ENCODE results near the gene BRD2. TPM values are rescaled to one million over a fixed set of nuclear protein-coding genes. Genes with fewer than 3 reads are reported as not detected.

The BRD2 gene
- total RNA-seq, 8 experiments from 2014 or later: 124 to 401 (median 193) TPM

DNA sequence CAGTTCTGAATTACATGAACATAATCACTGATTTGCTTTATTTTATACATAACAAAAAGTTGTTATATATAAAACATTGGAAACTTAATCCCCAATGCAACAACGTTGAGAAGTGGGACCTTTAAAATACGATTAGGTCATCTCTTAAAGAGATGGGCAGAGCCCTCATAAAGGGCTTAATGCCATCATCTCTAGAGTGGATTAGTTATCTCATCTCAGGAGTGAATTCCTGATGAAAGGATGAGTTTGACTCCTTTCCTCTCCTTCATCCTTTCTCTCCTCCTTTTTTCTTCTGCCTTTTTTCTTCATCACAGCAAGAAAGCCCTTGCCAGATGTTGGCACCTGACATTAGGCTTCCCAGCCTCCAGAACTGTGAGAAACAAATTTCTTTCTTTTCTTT lies 27.1 kb downstream of the BRD2 start:
- in situ Hi-C loops (cut with MboI; ENCODE audit: low pct_unique_long_range_greater_than_20kb in 2 of 9, low sequenced_read_pairs in 9 of 9, unreplicated experiment in 9 of 9): loop anchor here in 4 of 9 experiments (25.0 kb wide), 1 partner anchor 108 kb away; no protein-coding TSS in a partner anchor
- Histone ChIP-seq H3K27ac (no peak overlapping the region), H3K4me3 (no peak overlapping the region), H3K4me1 (replicated peaks in 1 of 2) (no peaks in the 10 kb centered on the region)
- ATAC-seq (replicated peaks in 6 of 8): no peak
- 0 to 44% (median 17%) methylated on average over 2 of the region's 2 CpGs; no CpG with 5 or more reads in 1 of the 10 experiments for WGBS, 10 experiments

- Histone ChIP-seq H3K4me1 (replicated peaks in 1 of 2) (no peaks in the 10 kb centered on the region), H3K4me3 (no peak overlapping the region), H3K27ac (no peak overlapping the region)
- 8 to 61% (median 44%) methylated on average over 2 to 8 of the region's 8 CpGs; no CpG with 5 or more reads in 2 of the 10 experiments for WGBS, 10 experiments
- ATAC-seq (replicated peaks in 6 of 8): no peak
- in situ Hi-C loops (cut with MboI; ENCODE audit: low pct_unique_long_range_greater_than_20kb in 2 of 9, low sequenced_read_pairs in 9 of 9, unreplicated experiment in 9 of 9): loop anchor here in 5 of 9 experiments (25.0 kb wide), 2 partner anchors 137 to 237 kb away; no protein-coding TSS in a partner anchor
Observed at GRCh38 chr6:33000055-33000454, 31.7 kb downstream of the BRD2 start.

GRCh38 chr6:33001685-33002084 lies 33.3 kb downstream of the BRD2 start:
- in situ Hi-C loops (cut with MboI; ENCODE audit: low pct_unique_long_range_greater_than_20kb in 2 of 9, low sequenced_read_pairs in 9 of 9, unreplicated experiment in 9 of 9): loop anchor here in 5 of 9 experiments (25.0 kb wide), 2 partner anchors 136 to 236 kb away; no protein-coding TSS in a partner anchor
- Histone ChIP-seq H3K4me1 (replicated peaks in 1 of 2) (no peaks in the 10 kb centered on the region), H3K27ac (no peak overlapping the region), H3K4me3 (no peak overlapping the region)
- 0 to 86% (median 33%) methylated on average over 1 to 4 of the region's 4 CpGs; no CpG with 5 or more reads in 2 of the 10 experiments for WGBS, 10 experiments
- ATAC-seq (replicated peaks in 6 of 8): no peak

DNA sequence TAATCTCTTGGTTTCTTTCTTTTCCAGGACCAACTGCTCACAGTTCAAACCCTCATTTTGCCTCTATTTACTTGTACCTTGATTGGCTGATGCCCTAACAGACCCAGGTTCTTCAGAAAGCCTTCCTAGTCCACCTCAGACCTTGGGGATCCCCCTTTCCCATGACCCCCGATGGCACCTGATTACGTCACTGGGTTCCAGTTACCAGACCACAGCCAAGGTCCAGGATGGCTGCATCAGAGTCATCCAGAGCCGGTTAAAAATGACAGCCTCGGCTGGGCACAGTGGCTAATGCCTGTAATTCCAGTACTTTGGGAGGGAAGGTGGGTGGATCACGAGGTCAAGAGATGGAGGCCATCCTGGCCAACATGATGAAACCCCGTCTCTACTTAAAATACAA lies 36.5 kb downstream of the BRD2 start:
- H3K4me1 ChIP-seq (replicated peaks in 1 of 2): no peaks in the 10 kb centered on the region
- ATAC-seq (replicated peaks in 6 of 8): no peak
- no peak overlapping the region for H3K27ac ChIP-seq
- 20 to 82% (median 57%) methylated on average over 1 to 4 of the region's 6 CpGs; no CpG with 5 or more reads in 3 of the 10 experiments for WGBS, 10 experiments
- no peak overlapping the region for H3K4me3 ChIP-seq
- in situ Hi-C loops (cut with MboI; ENCODE audit: low pct_unique_long_range_greater_than_20kb in 2 of 9, low sequenced_read_pairs in 9 of 9, unreplicated experiment in 9 of 9): loop anchor here in 5 of 9 experiments (25.0 kb wide), 2 partner anchors 132 to 232 kb away; no protein-coding TSS in a partner anchor

DNA sequence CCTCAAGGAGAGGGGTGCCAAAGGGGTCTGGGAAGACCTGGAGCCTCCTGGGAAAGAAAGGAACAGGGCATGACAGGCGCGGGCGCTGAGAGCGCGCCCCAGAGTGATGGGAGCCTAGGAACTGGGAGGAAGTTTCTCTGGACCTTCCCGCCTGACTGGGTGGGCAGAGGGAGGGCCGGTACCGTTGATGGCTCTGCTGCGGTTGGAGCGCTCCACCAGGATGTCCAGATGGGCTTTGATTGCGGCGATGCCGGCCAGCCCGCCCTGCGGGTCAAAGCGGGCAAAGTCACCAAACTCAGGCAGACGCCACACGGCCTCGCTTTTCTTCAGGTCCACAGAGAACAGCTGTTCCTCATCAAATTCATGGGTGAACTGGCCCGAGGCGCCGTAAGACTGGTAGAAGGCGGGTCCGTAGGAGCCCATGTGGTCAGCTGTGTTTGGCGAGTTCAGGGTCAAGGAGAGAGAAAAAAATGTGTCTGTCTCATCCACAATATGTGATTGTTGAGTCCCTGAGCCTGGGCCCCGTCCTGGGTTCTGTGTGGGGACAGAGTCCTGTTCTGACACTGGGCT lies 39.5 kb downstream of the BRD2 start:
- in situ Hi-C loops (cut with MboI; ENCODE audit: low pct_unique_long_range_greater_than_20kb in 2 of 9, low sequenced_read_pairs in 9 of 9, unreplicated experiment in 9 of 9): loop anchor here in 5 of 9 experiments (25.0 kb wide), 2 partner anchors 129 to 229 kb away; no protein-coding TSS in a partner anchor
- ATAC-seq (replicated peaks in 6 of 8): no peak
- H3K27ac ChIP-seq: no peak overlapping the region
- no peak overlapping the region for H3K4me3 ChIP-seq
- no peaks in the 10 kb centered on the region for H3K4me1 ChIP-seq (replicated peaks in 1 of 2)
- WGBS, 10 experiments: 68 to 100% (median 74%) methylated on average over 4 to 12 of the region's 26 CpGs; no CpG with 5 or more reads in 4 of the 10 experiments

DNA sequence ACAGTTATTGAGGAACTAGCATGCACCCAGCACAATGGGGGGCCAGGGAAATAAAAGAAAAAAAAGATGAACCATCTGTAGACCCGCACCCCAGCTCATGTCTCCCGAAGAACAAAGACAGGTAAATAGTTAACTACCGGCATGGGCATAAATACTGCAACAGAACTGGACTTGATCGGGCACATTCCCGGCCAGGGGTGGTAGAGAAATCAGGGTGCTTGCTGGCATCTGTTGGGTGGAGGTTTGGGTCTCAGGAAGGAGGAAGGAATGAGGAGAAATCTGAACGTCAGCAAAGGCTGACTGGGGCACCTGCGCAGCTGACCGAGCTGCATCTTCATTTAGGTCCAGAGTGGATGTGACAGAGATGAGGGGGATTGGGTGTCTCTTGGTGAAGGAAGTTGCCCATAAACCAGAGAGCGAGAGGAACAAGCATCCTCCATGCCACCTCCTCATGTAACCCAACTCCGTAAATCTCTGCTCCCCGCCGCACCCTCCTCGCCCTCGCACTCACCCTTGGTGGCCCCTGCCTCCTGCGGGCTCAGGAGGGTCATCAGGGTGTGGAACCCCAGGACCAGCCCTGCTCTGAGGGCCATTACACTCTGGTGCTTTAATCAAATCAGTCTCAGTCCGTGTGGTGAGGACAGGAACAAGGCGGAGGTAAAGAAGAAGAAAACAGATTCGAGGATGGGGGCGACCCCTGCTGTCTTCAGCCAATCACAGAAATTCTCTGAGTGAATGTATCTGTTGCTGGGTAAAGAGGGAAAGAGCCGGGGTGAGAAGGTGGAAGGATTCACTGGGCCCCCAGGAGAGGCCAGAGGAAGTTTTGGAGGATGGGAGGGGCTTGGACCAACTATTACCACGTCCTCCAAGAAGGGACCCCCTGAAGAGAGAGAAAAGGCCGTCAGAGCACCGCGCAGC lies 40.8 kb downstream of the BRD2 start, which contains the start of gene HLA-DOA:
HLA-DOA (minus strand) TSS at position 648 of the 918 bp plus-strand sequence.
- Histone ChIP-seq H3K4me3 (no peak within 1 kb of the TSS), H3K4me1 (replicated peaks in 1 of 2) (no peaks in the 10 kb centered on the region), H3K27ac (no peak within 1 kb of the TSS)
- WGBS, 10 experiments: 11 to 100% (median 46%) methylated on average over 3 to 18 of the region's 24 CpGs
- ATAC-seq (replicated peaks in 6 of 8): peak in 4 of 8 experiments; percentile 18 to 98 (median 78)
- in situ Hi-C loops (cut with MboI; ENCODE audit: low pct_unique_long_range_greater_than_20kb in 2 of 9, low sequenced_read_pairs in 9 of 9, unreplicated experiment in 9 of 9): loop anchor here in 5 of 9 experiments (25.0 kb wide), 2 partner anchors 128 to 228 kb away; no protein-coding TSS in a partner anchor

- H3K27ac ChIP-seq: no peak overlapping the region
- no peak overlapping the region for H3K4me3 ChIP-seq
- WGBS, 10 experiments: 42 to 100% (median 79%) methylated on average over 1 to 7 of the region's 7 CpGs; no CpG with 5 or more reads in 2 of the 10 experiments
- in situ Hi-C loops (cut with MboI; ENCODE audit: low pct_unique_long_range_greater_than_20kb in 2 of 9, low sequenced_read_pairs in 9 of 9, unreplicated experiment in 9 of 9): loop anchor here in 7 of 9 experiments (5.0 to 25.0 kb wide), 4 partner anchors 67 to 234 kb away; partner anchors contain the start of gene HLA-DPB1 (in 1 of the 7)
- ATAC-seq (replicated peaks in 6 of 8): no peak
- peaks cover 0 to 2% of the 10 kb centered on the region in 2 donors for H3K4me1 ChIP-seq (replicated peaks in 1 of 2)
Observed at GRCh38 chr6:33010356-33010755, 42.0 kb downstream of the BRD2 start.

DNA sequence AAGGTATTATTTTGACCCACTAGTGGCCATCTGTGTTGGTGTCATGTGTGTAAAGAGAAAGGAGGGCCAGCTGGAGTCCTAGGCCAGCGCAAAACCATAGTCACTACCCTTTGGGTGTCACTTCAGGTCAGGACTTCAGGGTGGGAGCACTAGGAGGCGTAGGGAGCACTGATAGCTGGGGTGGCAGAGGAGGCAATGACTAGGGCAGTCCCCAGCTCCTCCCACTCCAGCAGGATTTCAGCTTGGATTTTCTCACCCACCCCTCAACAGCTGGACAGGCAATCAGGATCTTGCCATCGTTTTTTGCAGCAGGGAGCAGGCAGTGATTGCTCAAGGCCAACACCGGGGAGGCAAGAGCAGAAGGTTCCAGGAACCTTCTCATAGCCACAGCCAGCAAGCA lies 45.2 kb downstream of the BRD2 start:
- Histone ChIP-seq H3K4me1 (replicated peaks in 1 of 2) (peaks cover 0 to 2% of the 10 kb centered on the region in 2 donors), H3K27ac (no peak overlapping the region), H3K4me3 (no peak overlapping the region)
- 10 to 74% (median 46%) methylated on average over 1 to 4 of the region's 4 CpGs; no CpG with 5 or more reads in 2 of the 10 experiments for WGBS, 10 experiments
- peak in 1 of 8 experiments; percentile 28 for ATAC-seq (replicated peaks in 6 of 8)
- in situ Hi-C loops (cut with MboI; ENCODE audit: low pct_unique_long_range_greater_than_20kb in 2 of 9, low sequenced_read_pairs in 9 of 9, unreplicated experiment in 9 of 9): loop anchor here in 7 of 9 experiments (5.0 to 25.0 kb wide), 4 partner anchors 64 to 231 kb away; partner anchors contain the start of gene HLA-DPB1 (in 1 of the 7)

- H3K4me3 ChIP-seq: no peak overlapping the region
- in situ Hi-C loops (cut with MboI; ENCODE audit: low pct_unique_long_range_greater_than_20kb in 2 of 9, low sequenced_read_pairs in 9 of 9, unreplicated experiment in 9 of 9): loop anchor here in 7 of 9 experiments (5.0 to 25.0 kb wide), 4 partner anchors 62 to 230 kb away; partner anchors contain the start of gene HLA-DPB1 (in 1 of the 7)
- H3K27ac ChIP-seq: no peak overlapping the region
- peaks cover 0 to 2% of the 10 kb centered on the region in 2 donors for H3K4me1 ChIP-seq (replicated peaks in 1 of 2)
- 0 to 38% (median 13%) methylated on average over 1 to 5 of the region's 6 CpGs for WGBS, 10 experiments
- peak; percentile 39 to 78 (median 68) for ATAC-seq (replicated peaks in 6 of 8)
Observed at GRCh38 chr6:33014841-33015634, 46.6 kb downstream of the BRD2 start.

DNA sequence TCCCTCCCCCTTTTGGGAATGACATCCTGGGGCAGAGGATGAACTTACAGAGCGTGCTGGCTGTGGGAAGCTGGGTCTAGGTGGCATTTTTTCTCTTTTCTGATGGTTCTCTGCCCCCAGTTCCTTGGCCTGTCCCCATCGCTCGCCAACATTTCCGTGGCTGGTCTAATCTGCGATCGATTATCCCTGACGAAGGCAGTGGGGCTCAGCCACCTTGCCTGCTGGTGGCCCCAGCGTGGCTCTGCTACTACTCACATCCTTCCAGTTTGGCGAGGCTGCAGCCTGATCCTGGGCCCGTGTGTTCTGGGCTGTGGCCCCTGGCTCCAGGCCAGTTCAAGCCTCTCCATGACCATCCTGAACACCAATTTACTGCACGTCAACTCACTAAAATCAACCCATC lies 47.4 kb downstream of the BRD2 start:
- H3K27ac ChIP-seq: no peak overlapping the region
- ATAC-seq (replicated peaks in 6 of 8): no peak
- WGBS, 10 experiments: 32 to 100% (median 75%) methylated on average over 1 to 10 of the region's 11 CpGs; no CpG with 5 or more reads in 2 of the 10 experiments
- H3K4me3 ChIP-seq: no peak overlapping the region
- in situ Hi-C loops (cut with MboI; ENCODE audit: low pct_unique_long_range_greater_than_20kb in 2 of 9, low sequenced_read_pairs in 9 of 9, unreplicated experiment in 9 of 9): loop anchor here in 6 of 9 experiments (10.0 to 25.0 kb wide), 3 partner anchors 122 to 229 kb away; no protein-coding TSS in a partner anchor
- peaks cover 0 to 2% of the 10 kb centered on the region in 2 donors for H3K4me1 ChIP-seq (replicated peaks in 1 of 2)

- H3K27ac ChIP-seq: no peak overlapping the region
- in situ Hi-C loops (cut with MboI; ENCODE audit: low pct_unique_long_range_greater_than_20kb in 2 of 9, low sequenced_read_pairs in 9 of 9, unreplicated experiment in 9 of 9): loop anchor here in 6 of 9 experiments (10.0 to 25.0 kb wide), 3 partner anchors 120 to 228 kb away; no protein-coding TSS in a partner anchor
- no peak overlapping the region for H3K4me3 ChIP-seq
- ATAC-seq (replicated peaks in 6 of 8): no peak
- 63 to 100% (median 71%) methylated on average over 2 to 4 of the region's 4 CpGs; no CpG with 5 or more reads in 1 of the 10 experiments for WGBS, 10 experiments
- peaks cover 0 to 2% of the 10 kb centered on the region in 2 donors for H3K4me1 ChIP-seq (replicated peaks in 1 of 2)
Observed at GRCh38 chr6:33017018-33017417, 48.6 kb downstream of the BRD2 start.

Data from motor neuron (in vitro differentiated cells).